ENCODE results near the gene RESP18.
A peak's percentile ranks its signal among the peaks of the same experiment; 100 is the strongest.
"Not testable (repeated sequence)": the region's sequence is repeated elsewhere in the genome, so short reads cannot be mapped to it uniquely, and the experiment has no call there.

Gene RESP18

GRCh38 chr2:219291910-219292490 is 40.5 kb downstream of the RESP18 start:
- DNase-seq (ENCODE audit: low read depth) = no peak

- no peak for DNase-seq (ENCODE audit: low read depth)
Measured at GRCh38 chr2:219291394-219291793, 41.1 kb downstream of the RESP18 start.

GRCh38 chr2:219290381-219291171 is 42.0 kb downstream of the RESP18 start:
- no peak for DNase-seq (ENCODE audit: low read depth)

GRCh38 chr2:219289537-219290361 is 42.8 kb downstream of the RESP18 start:
- DNase-seq (ENCODE audit: low read depth) = no peak

GRCh38 chr2:219289195-219289536 is 43.4 kb downstream of the RESP18 start:
- no peak for DNase-seq (ENCODE audit: low read depth)

GRCh38 chr2:219287580-219288265 is 44.8 kb downstream of the RESP18 start:
- DNase-seq (ENCODE audit: low read depth) = no peak

- not testable (repeated sequence) for DNase-seq (ENCODE audit: low read depth)
Measured at GRCh38 chr2:219287116-219287440, 45.5 kb downstream of the RESP18 start.

- no peak for DNase-seq (ENCODE audit: low read depth)
Measured at GRCh38 chr2:219286436-219287115, 46.0 kb downstream of the RESP18 start.

- DNase-seq (ENCODE audit: low read depth) = no peak
Measured at GRCh38 chr2:219285894-219286425, 46.6 kb downstream of the RESP18 start.

- DNase-seq (ENCODE audit: low read depth) = no peak
Measured at GRCh38 chr2:219285373-219285735, 47.2 kb downstream of the RESP18 start.

GRCh38 chr2:219284501-219285372 is 47.8 kb downstream of the RESP18 start:
- DNase-seq (ENCODE audit: low read depth) = no peak

- no peak for DNase-seq (ENCODE audit: low read depth)
Measured at GRCh38 chr2:219282943-219283581, 49.5 kb downstream of the RESP18 start.

GRCh38 chr2:219282375-219282774 is 50.2 kb downstream of the RESP18 start:
- no peak for DNase-seq (ENCODE audit: low read depth)

GRCh38 chr2:219281588-219281987 is 51.0 kb downstream of the RESP18 start:
- no peak for DNase-seq (ENCODE audit: low read depth)

GRCh38 chr2:219280651-219281050 is 51.9 kb downstream of the RESP18 start:
- DNase-seq (ENCODE audit: low read depth) = no peak

GRCh38 chr2:219279916-219280516 is 52.5 kb downstream of the RESP18 start:
- no peak for DNase-seq (ENCODE audit: low read depth)

GRCh38 chr2:219279151-219279915 is 53.2 kb downstream of the RESP18 start, which contains the start of gene DNAJB2:
Gene DNAJB2, plus strand, starts transcription at chr2:219279366. Its CDS starts 468 bp downstream, at chr2:219279834.
- DNase-seq (ENCODE audit: low read depth) = peak; percentile 96

- DNase-seq (ENCODE audit: low read depth) = no peak
Measured at GRCh38 chr2:219278655-219279150, 53.8 kb downstream of the RESP18 start.
